ENCODE data around the gene COL26A1.
"Not testable (repeated sequence)": the region's sequence is repeated elsewhere in the genome, so short reads cannot be mapped to it uniquely, and the experiment has no call there.

The COL26A1 gene

DNA sequence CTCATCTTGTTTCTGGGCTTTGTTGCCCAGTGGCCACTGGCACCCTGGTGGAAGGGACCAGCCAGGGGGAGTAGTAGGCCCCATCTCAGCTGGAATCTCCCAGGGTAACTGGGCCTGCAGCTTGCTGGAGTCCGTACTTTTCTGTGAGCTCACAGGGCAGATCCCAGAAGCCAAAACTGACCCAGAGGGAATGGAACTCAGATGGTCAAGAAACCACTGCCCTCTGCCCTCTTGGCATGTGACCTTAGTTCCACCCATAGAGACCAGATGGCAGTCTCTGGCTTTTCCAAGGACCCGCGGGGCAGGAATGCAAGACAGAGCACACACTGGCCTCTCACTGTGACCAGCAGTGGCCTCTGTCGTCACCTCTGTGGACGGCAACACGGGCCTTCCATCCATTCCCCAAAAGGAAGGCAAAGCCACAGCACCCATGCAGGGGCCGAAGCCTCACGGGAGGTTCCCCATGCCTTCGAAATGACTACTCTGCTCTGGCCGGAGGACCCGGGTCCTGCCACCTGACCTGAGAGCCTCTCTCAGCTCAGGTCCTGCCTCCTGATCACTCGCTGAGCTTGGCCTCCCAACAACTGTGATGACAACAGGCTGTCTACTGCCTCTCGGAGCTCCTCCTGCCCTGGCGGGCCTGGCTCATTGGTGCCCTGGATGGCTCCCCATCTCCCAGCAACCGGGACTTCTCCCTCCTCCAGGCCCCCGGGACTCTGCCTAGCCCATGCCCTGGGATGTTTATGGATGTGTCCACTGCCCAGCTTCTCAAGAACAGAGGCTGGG is 236.5 kb downstream of the COL26A1 start:
- TF ChIP-seq EZH2 (IDR thresholded peaks at IDR 0.05) (no peak), POLR2AphosphoS5 (IDR thresholded peaks at IDR 0.05; ENCODE audit: borderline replicate concordance, low read depth, low read length) (no peak), FOXP2 (optimal IDR thresholded peaks at IDR 0.05; ENCODE audit: control extremely low read depth, extremely low read length, insufficient read depth) (no peak)
- Histone ChIP-seq H3K9me3 (ENCODE audit: low read depth, low read length) (no peaks in the 10 kb centered on the region), H3K4me3 (no peak overlapping the region), H3K9ac (ENCODE audit: insufficient read length) (no peak overlapping the region), H3K27ac (no peak overlapping the region), H3K36me3 (ENCODE audit: insufficient read depth, low read length) (no peaks in the 10 kb centered on the region)
- DNase-seq (ENCODE audit: low read depth, low spot score) = no peak

DNA sequence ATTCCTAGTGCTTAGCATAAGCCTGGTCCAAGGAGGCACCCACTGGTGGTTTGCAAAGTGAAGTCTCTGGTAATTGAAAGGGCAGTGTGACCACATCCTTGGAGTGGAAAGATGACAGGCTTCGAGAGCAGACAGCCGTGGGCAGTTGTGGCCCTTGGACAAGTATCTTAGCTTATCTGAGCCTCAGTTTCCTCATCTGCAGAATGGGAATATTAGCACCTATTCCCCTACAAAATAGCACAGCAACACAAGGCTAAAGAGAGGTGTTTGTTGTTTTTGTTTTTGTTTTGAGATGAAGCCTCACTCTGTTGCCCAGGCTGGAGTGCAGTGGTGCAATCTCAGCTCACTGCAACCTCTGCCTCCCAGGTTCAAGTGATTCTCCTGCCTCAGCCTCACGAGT is 237.1 kb downstream of the COL26A1 start:
- Histone ChIP-seq H3K27ac (no peak overlapping the region), H3K4me3 (no peak overlapping the region), H3K9ac (ENCODE audit: insufficient read length) (no peak overlapping the region), H3K36me3 (ENCODE audit: insufficient read depth, low read length) (no peaks in the 10 kb centered on the region), H3K9me3 (ENCODE audit: low read depth, low read length) (no peaks in the 10 kb centered on the region)
- DNase-seq (ENCODE audit: low read depth, low spot score) = no peak
- no peak for TF ChIP-seq FOXP2 (optimal IDR thresholded peaks at IDR 0.05; ENCODE audit: control extremely low read depth, extremely low read length, insufficient read depth)
- no peak for TF ChIP-seq EZH2 (IDR thresholded peaks at IDR 0.05)
- TF ChIP-seq POLR2AphosphoS5 (IDR thresholded peaks at IDR 0.05; ENCODE audit: borderline replicate concordance, low read depth, low read length) = no peak

DNA sequence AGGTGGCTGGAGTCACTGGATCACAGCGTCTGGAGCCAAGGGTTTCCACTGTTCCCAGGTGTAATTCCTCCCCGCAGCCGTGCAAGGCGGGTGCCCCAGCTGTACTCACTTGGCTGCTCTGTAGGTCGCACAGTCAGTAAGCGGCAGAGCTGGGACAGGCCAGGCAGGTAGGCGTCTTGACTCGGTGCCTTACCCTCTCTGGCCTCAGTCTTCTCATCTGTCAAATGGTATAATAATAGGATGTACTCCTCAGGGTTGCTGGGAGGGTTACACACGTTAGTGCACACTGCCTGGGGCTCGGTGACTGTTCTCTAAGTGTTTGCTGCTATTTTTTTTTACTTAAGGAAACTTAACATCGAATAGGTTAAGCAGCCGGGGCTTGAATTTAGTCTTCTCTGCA is 239.4 kb downstream of the COL26A1 start:
- Histone ChIP-seq H3K9ac (ENCODE audit: insufficient read length) (no peak overlapping the region), H3K27ac (no peak overlapping the region), H3K9me3 (ENCODE audit: low read depth, low read length) (no peaks in the 10 kb centered on the region), H3K4me3 (no peak overlapping the region), H3K36me3 (ENCODE audit: insufficient read depth, low read length) (no peaks in the 10 kb centered on the region)
- TF ChIP-seq FOXP2 (optimal IDR thresholded peaks at IDR 0.05; ENCODE audit: control extremely low read depth, extremely low read length, insufficient read depth) (no peak), POLR2AphosphoS5 (IDR thresholded peaks at IDR 0.05; ENCODE audit: borderline replicate concordance, low read depth, low read length) (no peak), EZH2 (IDR thresholded peaks at IDR 0.05) (no peak)
- no peak for DNase-seq (ENCODE audit: low read depth, low spot score)

DNA sequence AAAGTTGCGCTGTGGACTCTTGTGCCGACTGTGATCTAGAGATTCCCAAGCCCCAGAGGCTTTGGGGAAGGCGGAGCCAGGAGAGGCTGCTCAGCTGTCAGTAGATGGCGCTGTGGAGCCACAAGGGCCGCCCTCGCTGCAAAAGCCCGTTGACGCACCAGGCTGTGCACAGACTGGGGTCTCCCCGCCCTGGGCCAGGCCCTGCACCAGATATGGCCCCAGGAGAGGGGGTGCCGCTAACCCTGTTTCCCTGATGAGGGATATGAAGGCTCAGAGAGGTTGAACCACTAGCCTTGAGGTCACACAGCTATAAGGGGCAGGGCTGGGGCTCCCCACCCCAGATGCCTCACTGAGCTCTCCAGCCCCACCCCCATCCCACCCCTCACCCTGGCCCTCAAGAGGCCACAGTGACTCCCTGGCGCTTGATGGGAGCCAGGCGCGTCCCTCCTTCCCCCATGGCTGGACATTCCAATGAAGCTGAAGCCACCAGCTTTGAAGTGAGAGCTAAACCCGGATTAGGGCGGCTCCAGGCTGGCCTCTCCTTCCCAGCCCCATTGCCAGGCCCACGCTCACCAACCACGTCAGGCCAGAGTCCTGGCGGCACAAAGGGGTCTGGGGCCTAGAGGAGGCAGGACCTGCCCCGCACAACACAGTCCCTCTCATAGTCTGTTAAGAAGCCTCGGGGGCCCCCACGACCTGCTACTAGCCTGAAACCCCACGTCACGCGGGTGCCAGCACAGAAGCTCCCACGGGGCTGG is 240.0 kb downstream of the COL26A1 start:
- H3K4me3 ChIP-seq = no peak overlapping the region
- no peaks in the 10 kb centered on the region for H3K9me3 ChIP-seq (ENCODE audit: low read depth, low read length)
- no peak overlapping the region for H3K9ac ChIP-seq (ENCODE audit: insufficient read length)
- no peak overlapping the region for H3K27ac ChIP-seq
- H3K36me3 ChIP-seq (ENCODE audit: insufficient read depth, low read length) = no peaks in the 10 kb centered on the region
- no peak for TF ChIP-seq EZH2 (IDR thresholded peaks at IDR 0.05)
- TF ChIP-seq POLR2AphosphoS5 (IDR thresholded peaks at IDR 0.05; ENCODE audit: borderline replicate concordance, low read depth, low read length) = no peak
- TF ChIP-seq FOXP2 (optimal IDR thresholded peaks at IDR 0.05; ENCODE audit: control extremely low read depth, extremely low read length, insufficient read depth) = no peak
- no peak for DNase-seq (ENCODE audit: low read depth, low spot score)

DNA sequence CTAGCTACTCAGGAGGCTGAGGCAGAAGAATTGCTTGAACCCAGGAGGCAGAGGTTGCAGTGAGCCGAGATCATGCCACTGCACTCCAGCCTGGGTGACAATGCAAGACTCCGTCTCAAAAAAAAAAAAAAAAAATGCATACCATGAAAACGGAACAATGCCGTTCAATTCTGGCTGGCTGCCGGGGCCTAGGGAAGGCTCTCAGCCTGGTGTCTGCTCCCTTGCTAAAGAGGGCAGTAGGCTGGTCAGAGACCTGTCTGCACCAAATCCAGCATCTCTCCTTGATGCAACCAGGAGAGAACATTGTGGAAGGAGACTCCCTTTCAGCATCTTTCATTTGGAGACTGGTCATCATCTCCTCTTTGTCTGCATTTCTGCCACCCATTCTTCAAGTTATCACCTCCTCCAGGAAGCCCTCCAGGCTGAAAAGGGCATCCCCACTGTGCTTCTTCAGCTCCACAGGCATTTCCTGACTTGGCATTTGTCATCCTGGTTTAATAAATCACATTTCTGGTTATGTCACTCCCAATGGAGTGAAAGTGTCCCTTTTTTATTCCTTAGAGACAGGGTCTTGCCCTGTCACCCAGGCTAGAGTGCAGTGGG is 241.8 kb downstream of the COL26A1 start:
- no peak for DNase-seq (ENCODE audit: low read depth, low spot score)
- H3K4me3 ChIP-seq = no peak overlapping the region
- TF ChIP-seq EZH2 (IDR thresholded peaks at IDR 0.05) (no peak), FOXP2 (optimal IDR thresholded peaks at IDR 0.05; ENCODE audit: control extremely low read depth, extremely low read length, insufficient read depth) (no peak), POLR2AphosphoS5 (IDR thresholded peaks at IDR 0.05; ENCODE audit: borderline replicate concordance, low read depth, low read length) (no peak)
- no peak overlapping the region for H3K9ac ChIP-seq (ENCODE audit: insufficient read length)
- H3K27ac ChIP-seq = no peak overlapping the region
- no peaks in the 10 kb centered on the region for H3K9me3 ChIP-seq (ENCODE audit: low read depth, low read length)
- no peaks in the 10 kb centered on the region for H3K36me3 ChIP-seq (ENCODE audit: insufficient read depth, low read length)

DNA sequence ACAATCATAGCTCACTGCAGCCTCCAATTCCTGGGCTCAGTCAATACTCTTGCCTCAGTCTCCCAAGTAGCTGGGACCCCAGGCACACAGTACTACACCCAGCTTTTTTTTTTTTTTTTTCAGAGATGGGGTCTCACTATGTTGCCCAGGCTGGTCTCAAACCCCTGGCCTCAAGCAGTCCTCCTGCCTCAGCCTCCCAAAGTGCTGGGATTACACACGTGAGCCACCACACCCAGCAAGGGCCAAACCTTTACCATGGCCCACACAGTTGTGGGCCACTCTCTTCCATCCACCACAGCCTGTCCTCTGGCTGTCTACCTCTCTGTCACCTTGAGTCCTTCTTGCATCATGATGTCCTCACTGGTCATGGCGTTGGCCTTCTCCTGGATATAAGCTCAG is 242.3 kb downstream of the COL26A1 start:
- H3K9ac ChIP-seq (ENCODE audit: insufficient read length); DNase-seq (ENCODE audit: low read depth, low spot score); H3K9me3 ChIP-seq (ENCODE audit: low read depth, low read length); H3K4me3 ChIP-seq; H3K36me3 ChIP-seq (ENCODE audit: insufficient read depth, low read length); H3K27ac ChIP-seq: not testable (repeated sequence)

DNA sequence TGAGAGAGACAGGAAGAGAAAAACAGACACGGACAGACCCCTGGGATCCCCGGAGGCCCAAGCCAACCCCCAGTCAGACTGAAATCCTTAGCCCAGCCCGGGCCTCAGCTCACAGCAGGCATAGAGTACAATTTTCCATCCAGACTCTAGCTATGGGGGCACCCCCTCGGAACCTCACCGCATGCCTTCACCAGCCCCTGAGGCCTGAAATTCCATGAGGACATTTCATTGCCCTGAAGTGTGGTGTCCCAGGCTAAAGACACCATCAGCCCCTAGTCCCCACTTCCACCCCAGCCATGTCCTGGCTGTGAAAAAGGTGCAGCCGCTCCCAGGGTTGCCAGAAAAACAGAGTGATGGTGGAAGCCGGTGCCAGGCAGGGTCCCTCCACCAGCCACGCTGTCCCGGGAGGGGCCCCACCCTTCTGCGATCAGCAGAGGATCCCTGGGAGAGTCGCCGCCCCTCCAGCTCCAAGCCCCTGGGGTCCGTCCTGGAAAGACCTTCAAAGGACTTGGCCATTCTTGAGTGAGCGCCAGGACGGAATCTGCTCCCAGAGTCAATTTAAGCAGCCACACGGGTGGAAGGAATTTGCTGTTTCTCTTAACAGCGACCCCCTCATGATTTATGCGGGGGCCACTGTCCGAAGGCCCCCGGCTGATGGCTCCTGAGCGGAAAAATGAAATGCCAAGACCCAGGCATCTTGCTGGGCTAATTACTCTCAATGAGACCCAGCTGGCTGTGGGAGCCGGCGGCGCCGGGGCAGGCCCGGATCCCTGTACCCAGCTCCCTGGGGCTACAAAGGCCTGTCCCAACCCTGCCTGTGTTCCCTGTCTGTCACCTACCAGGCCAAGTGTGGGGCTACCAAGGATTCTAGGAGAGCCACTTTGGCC is 243.2 kb downstream of the COL26A1 start:
- Histone ChIP-seq H3K36me3 (ENCODE audit: insufficient read depth, low read length) (no peaks in the 10 kb centered on the region), H3K9ac (ENCODE audit: insufficient read length) (no peak overlapping the region)

DNA sequence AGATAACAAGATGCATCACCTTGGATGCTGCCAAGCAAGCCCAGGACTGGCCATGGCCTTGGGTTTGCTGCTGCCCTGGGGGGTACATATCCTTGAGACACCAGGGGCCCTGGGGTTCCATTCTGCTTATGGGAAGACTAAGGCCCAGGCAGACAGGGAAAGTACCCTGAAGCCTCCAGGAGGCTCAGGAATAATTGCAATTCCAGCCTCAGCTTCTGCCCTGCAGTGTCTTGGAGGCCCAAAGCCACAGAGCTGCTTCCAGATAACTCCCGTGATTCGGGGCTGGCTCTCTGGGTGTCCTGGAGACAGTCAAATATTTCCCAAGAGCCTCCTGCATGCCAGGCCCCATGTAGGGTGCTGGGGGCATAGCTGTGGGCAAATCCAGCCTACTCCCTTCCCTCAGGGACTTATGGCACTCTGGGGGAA is 243.8 kb downstream of the COL26A1 start:
- Histone ChIP-seq H3K9me3 (ENCODE audit: low read depth, low read length) (no peaks in the 10 kb centered on the region), H3K36me3 (ENCODE audit: insufficient read depth, low read length) (no peaks in the 10 kb centered on the region), H3K27ac (no peak overlapping the region), H3K9ac (ENCODE audit: insufficient read length) (no peak overlapping the region), H3K4me3 (no peak overlapping the region)
- no peak for DNase-seq (ENCODE audit: low read depth, low spot score)
- TF ChIP-seq POLR2AphosphoS5 (IDR thresholded peaks at IDR 0.05; ENCODE audit: borderline replicate concordance, low read depth, low read length) = no peak
- no peak for TF ChIP-seq EZH2 (IDR thresholded peaks at IDR 0.05)
- TF ChIP-seq FOXP2 (optimal IDR thresholded peaks at IDR 0.05; ENCODE audit: control extremely low read depth, extremely low read length, insufficient read depth) = no peak

More for the DNA sequence above, 243.2 kb downstream of the COL26A1 start:
- DNase-seq (ENCODE audit: low read depth, low spot score) = no peak
- H3K9me3 ChIP-seq (ENCODE audit: low read depth, low read length) = no peaks in the 10 kb centered on the region
- no peak overlapping the region for H3K27ac ChIP-seq
- no peak overlapping the region for H3K4me3 ChIP-seq
- TF ChIP-seq FOXP2 (optimal IDR thresholded peaks at IDR 0.05; ENCODE audit: control extremely low read depth, extremely low read length, insufficient read depth) (no peak), EZH2 (IDR thresholded peaks at IDR 0.05) (no peak), POLR2AphosphoS5 (IDR thresholded peaks at IDR 0.05; ENCODE audit: borderline replicate concordance, low read depth, low read length) (no peak)

Data from SK-N-MC (cell line).